ENCODE measurements around the gene CFAP141. TPM values are rescaled to one million over a fixed set of nuclear protein-coding genes. Genes with fewer than 3 reads are reported as not detected.
A peak's percentile ranks its signal among the peaks of the same experiment; 100 is the strongest.

Gene CFAP141
- polyA plus RNA-seq, 1 of the 3 experiments (the other 2 are of a cell fraction), result not detected

DNA sequence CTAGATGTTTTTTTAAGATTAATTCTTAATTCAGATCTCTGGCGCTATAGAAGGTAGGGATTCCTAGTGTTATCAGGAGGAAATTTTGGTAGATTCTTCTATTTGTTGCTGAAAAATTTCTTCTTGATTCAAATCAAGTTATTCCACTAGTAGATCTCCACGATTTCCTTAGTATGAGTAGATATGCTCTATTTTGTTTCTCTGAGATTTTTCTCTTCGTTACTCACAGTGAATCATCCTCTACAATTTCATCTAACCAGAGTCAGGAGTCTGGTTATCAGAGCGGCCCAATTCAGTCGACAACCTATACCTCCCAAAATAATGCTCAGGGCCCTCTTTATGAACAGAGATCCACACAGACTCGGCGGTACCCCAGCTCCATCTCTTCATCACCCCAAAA is 47.5 kb upstream of the CFAP141 start:
- peaks cover 81 to 83% of the 10 kb centered on the region in 2 experiments for H3K36me3 ChIP-seq (replicated peaks in 1 of 2; ENCODE audit: control insufficient read depth in 1 of 2, insufficient read depth in 2 of 2, low read length in 1 of 2)
- H3K9me3 ChIP-seq, result no peaks in the 10 kb centered on the region
- ChIA-PET POLR2A (no interaction called here), CTCF (no interaction called here)
- no peak overlapping the region for H3K4me2 ChIP-seq
- no peak overlapping the region for H3K9ac ChIP-seq
- no peaks in the 10 kb centered on the region for H3K27me3 ChIP-seq (ENCODE audit: insufficient read depth)
- TF ChIP-seq GATA2 (CRISPR knock-in tag; IDR thresholded peaks at IDR 0.05) (no peak), EZH2phosphoT487 (IDR thresholded peaks at IDR 0.05; ENCODE audit: borderline replicate concordance, low read depth) (no peak), MXI1 (IDR thresholded peaks at IDR 0.05; ENCODE audit: low read depth, low read length) (no peak)
- no peak overlapping the region for H2AFZ ChIP-seq (ENCODE audit: low read depth)
- no peak overlapping the region for H3K27ac ChIP-seq (ENCODE audit: low read depth in 2 of 2, low read length in 1 of 2)
- peaks cover 4% of the 10 kb centered on the region for H3F3A ChIP-seq (replicated peaks; ENCODE audit: insufficient read depth)
- no peak for DNase-seq
- no peaks in the 10 kb centered on the region for H3K9me2 ChIP-seq
- WGBS (ENCODE audit: low lambda C conversion rate), result 82% methylated on average over 7 of the region's 7 CpGs
- H4K20me1 ChIP-seq (ENCODE audit: insufficient read depth), result no peaks in the 10 kb centered on the region
- no peaks in the 10 kb centered on the region for H3K79me2 ChIP-seq (ENCODE audit: insufficient read depth)
- H3K4me1 ChIP-seq (ENCODE audit: control insufficient read depth in 1 of 2, insufficient read depth in 2 of 2, low read depth in 1 of 2, low read length in 1 of 2), result no peaks in the 10 kb centered on the region
- no peak overlapping the region for H3K4me3 ChIP-seq (ENCODE audit: low read depth in 2 of 2, low read length in 1 of 2)

GRCh38 chr1:154241703-154242351 is 35.7 kb upstream of the CFAP141 start:
- ChIA-PET POLR2A (no interaction called here), CTCF (interaction anchor here (1.0 kb wide), 1 partner anchor 93 kb away, joined by 3 read pairs; no protein-coding TSS in a partner anchor)
- Histone ChIP-seq H3K9me3 (no peaks in the 10 kb centered on the region), H3K9me2 (no peaks in the 10 kb centered on the region), H3K79me2 (ENCODE audit: insufficient read depth) (peaks cover 69% of the 10 kb centered on the region), H4K20me1 (ENCODE audit: insufficient read depth) (peaks cover 30% of the 10 kb centered on the region; the same call in 1 of the 2 replicates), H3K4me1 (ENCODE audit: control insufficient read depth in 1 of 2, insufficient read depth in 2 of 2, low read depth in 1 of 2, low read length in 1 of 2) (no peaks in the 10 kb centered on the region), H3K4me3 (ENCODE audit: low read depth in 2 of 2, low read length in 1 of 2) (no peak overlapping the region), H3K9ac (no peak overlapping the region), H3K36me3 (replicated peaks in 1 of 2; ENCODE audit: control insufficient read depth in 1 of 2, insufficient read depth in 2 of 2, low read length in 1 of 2) (peaks cover 88 to 92% of the 10 kb centered on the region in 2 experiments), H3F3A (replicated peaks; ENCODE audit: insufficient read depth) (peaks cover 17% of the 10 kb centered on the region), H2AFZ (ENCODE audit: low read depth) (no peak overlapping the region), H3K27ac (ENCODE audit: low read depth in 2 of 2, low read length in 1 of 2) (no peak overlapping the region), H3K4me2 (no peak overlapping the region), H3K27me3 (ENCODE audit: insufficient read depth) (no peaks in the 10 kb centered on the region)
- 100% methylated on average over 3 of the region's 3 CpGs for WGBS (ENCODE audit: low lambda C conversion rate)
- TF ChIP-seq YY1 (IDR thresholded peaks at IDR 0.05; ENCODE audit: low read depth) (no peak), NFIC (IDR thresholded peaks at IDR 0.05; ENCODE audit: borderline replicate concordance) (peak; percentile 30; the same call in 1 of the 2 replicates)
- DNase-seq, result no peak

GRCh38 chr1:154240294-154240833 is 34.2 kb upstream of the CFAP141 start:
- no peak for TF ChIP-seq RXRA (IDR thresholded peaks at IDR 0.05; ENCODE audit: borderline replicate concordance, low read depth)
- no peak for TF ChIP-seq SMC3 (IDR thresholded peaks at IDR 0.05; ENCODE audit: low read depth, low read length)
- no peak for TF ChIP-seq FOXM1 (IDR thresholded peaks at IDR 0.05; ENCODE audit: low read depth)
- TF ChIP-seq EZH2phosphoT487 (IDR thresholded peaks at IDR 0.05; ENCODE audit: borderline replicate concordance, low read depth), result no peak
- TF ChIP-seq ELF1 (IDR thresholded peaks at IDR 0.05), result no peak
- TF ChIP-seq TAF1 (IDR thresholded peaks at IDR 0.05; ENCODE audit: borderline replicate concordance, low read depth, low read length), result no peak
- TF ChIP-seq FOSL2 (IDR thresholded peaks at IDR 0.05; ENCODE audit: borderline replicate concordance, low read depth), result no peak
- no peak for TF ChIP-seq RAD21 (IDR thresholded peaks at IDR 0.05; ENCODE audit: low read length)
- no peak for TF ChIP-seq EP300 (IDR thresholded peaks at IDR 0.05; ENCODE audit: borderline replicate concordance in 1 of 2, low read depth in 1 of 2, low read length in 1 of 2)
- TF ChIP-seq NRF1 (IDR thresholded peaks at IDR 0.05; ENCODE audit: low read depth, low read length), result no peak
- no peak for TF ChIP-seq MEF2A (IDR thresholded peaks at IDR 0.05; ENCODE audit: borderline replicate concordance, low read depth)
- Histone ChIP-seq H3K4me3 (ENCODE audit: low read depth in 2 of 2, low read length in 1 of 2) (no peak overlapping the region), H3K4me2 (no peak overlapping the region), H3F3A (replicated peaks; ENCODE audit: insufficient read depth) (peaks cover 17% of the 10 kb centered on the region), H3K27ac (ENCODE audit: low read depth in 2 of 2, low read length in 1 of 2) (no peak overlapping the region), H4K20me1 (ENCODE audit: insufficient read depth) (peaks cover 30% of the 10 kb centered on the region; the same call in 1 of the 2 replicates), H2AFZ (ENCODE audit: low read depth) (no peak overlapping the region), H3K79me2 (ENCODE audit: insufficient read depth) (peaks cover 73% of the 10 kb centered on the region), H3K9me2 (no peaks in the 10 kb centered on the region), H3K9me3 (no peaks in the 10 kb centered on the region), H3K27me3 (ENCODE audit: insufficient read depth) (no peaks in the 10 kb centered on the region), H3K36me3 (replicated peaks in 1 of 2; ENCODE audit: control insufficient read depth in 1 of 2, insufficient read depth in 2 of 2, low read length in 1 of 2) (peaks cover 89 to 94% of the 10 kb centered on the region in 2 experiments), H3K9ac (no peak overlapping the region), H3K4me1 (ENCODE audit: control insufficient read depth in 1 of 2, insufficient read depth in 2 of 2, low read depth in 1 of 2, low read length in 1 of 2) (no peaks in the 10 kb centered on the region)
- DNase-seq, result no peak
- CTCF ChIA-PET, result interaction anchor here (1.7 kb wide), 1 partner anchor 15 kb away, joined by 4 read pairs; no protein-coding TSS in a partner anchor
- POLR2A ChIA-PET, result no interaction called here
- WGBS (ENCODE audit: low lambda C conversion rate), result 76% methylated on average over 3 of the region's 3 CpGs

Measured in SK-N-SH (cell line).